ENCODE results near the gene PLXNA4.

GRCh38 chr7:132578826-132579225 lies 2.6 kb upstream of the PLXNA4 start:
- TF ChIP-seq ZSCAN29 (IDR thresholded peaks at IDR 0.05) (no peak), POLR2A (conservative IDR thresholded peaks at IDR 0.05) (no peak), POLR2AphosphoS5 (IDR thresholded peaks at IDR 0.05; ENCODE audit: control insufficient read depth, insufficient read depth, low read depth, low read length) (no peak), CTCF (IDR thresholded peaks at IDR 0.05 in 2 of 3, conservative IDR thresholded peaks at IDR 0.05 in 1 of 3; ENCODE audit: insufficient read depth in 2 of 3, low read depth in 1 of 3, low read length in 3 of 3) (no peak), ZKSCAN8 (CRISPR knock-in tag; IDR thresholded peaks at IDR 0.05) (no peak), HIVEP1 (CRISPR knock-in tag; IDR thresholded peaks at IDR 0.05) (no peak)
